GM13976 (cell line): ENCODE results near the gene KIAA1614.
"Not testable (repeated sequence)": the region's sequence is repeated elsewhere in the genome, so short reads cannot be mapped to it uniquely, and the experiment has no call there.

ENCODE experiments used
- DNase-seq: peaks from one replicate; pipeline ENCODE4 v3.0.0; 2012; ENCODE audit warnings: low spot score
- in situ Hi-C: fragments of 300-500 bp; cut with MboI; formaldehyde crosslinking; loops from one replicate; pipeline ENCODE4 v1.12.0; 2022; ENCODE audit warnings: low sequenced_read_pairs, mixed read lengths, inconsistent platforms; ENCODE audit not compliant: unreplicated experiment
- TF ChIP-seq, protein P1 (sequence below): IDR thresholded peaks from 2 replicates; pipeline ENCODE4 v1.5.1; 2012; ENCODE audit warnings: borderline replicate concordance, mild to moderate bottlenecking; ENCODE audit not compliant: insufficient read depth; ENCODE audit errors: extremely low read depth, missing control alignments, control extremely low read depth

KIAA1614 gene

DNA sequence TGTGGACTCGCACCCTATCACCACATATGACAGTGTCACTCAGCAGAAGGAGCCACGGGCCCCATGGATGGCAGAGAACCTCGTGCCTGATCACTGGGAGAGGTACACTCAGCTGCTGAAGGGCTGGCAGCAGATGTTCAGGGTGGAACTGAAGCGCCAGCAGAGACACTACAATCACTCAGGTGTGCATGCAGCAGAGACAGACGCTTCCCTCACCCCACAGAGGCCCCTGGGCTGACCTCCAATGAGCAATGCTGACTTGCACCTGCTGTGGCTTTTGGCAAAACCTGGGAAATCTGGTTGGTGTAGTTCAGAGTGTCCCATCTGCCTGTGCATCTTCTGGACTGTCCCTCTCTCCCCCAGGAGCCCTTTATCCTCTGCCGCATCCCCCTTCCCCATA lies 51.9 kb downstream of the KIAA1614 start:
- no peak for DNase-seq
- in situ Hi-C loops: no loop called here

DNA sequence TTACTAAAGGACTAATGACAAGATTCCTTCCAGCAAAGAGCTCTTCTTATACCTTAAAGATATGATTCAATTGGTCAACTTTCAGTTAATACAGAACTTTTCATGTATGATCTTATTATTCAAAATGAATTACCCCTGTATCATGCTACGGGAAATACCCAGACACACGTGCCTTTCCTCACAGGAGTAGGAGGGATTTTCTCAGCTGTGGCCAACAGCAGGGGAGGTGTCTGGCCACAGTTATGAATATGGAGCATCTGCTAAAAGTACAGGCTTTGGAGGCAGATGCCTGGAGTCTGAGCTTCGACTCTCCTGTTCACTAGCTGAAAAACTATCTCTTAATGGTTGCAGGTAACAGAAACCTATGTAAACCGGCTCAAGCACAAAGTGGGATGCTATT lies 53.6 kb downstream of the KIAA1614 start:
- TF ChIP-seq, protein P1, sequence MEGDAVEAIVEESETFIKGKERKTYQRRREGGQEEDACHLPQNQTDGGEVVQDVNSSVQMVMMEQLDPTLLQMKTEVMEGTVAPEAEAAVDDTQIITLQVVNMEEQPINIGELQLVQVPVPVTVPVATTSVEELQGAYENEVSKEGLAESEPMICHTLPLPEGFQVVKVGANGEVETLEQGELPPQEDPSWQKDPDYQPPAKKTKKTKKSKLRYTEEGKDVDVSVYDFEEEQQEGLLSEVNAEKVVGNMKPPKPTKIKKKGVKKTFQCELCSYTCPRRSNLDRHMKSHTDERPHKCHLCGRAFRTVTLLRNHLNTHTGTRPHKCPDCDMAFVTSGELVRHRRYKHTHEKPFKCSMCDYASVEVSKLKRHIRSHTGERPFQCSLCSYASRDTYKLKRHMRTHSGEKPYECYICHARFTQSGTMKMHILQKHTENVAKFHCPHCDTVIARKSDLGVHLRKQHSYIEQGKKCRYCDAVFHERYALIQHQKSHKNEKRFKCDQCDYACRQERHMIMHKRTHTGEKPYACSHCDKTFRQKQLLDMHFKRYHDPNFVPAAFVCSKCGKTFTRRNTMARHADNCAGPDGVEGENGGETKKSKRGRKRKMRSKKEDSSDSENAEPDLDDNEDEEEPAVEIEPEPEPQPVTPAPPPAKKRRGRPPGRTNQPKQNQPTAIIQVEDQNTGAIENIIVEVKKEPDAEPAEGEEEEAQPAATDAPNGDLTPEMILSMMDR: no peak
- in situ Hi-C loops: no loop called here
- DNase-seq: no peak

More for the DNA sequence above, 51.9 kb downstream of the KIAA1614 start:
- TF ChIP-seq, protein P1: no peak

- TF ChIP-seq, protein P1: no peak
- DNase-seq: no peak
- in situ Hi-C loops: no loop called here
These were observed 54.2 kb downstream of the KIAA1614 start for GRCh38 chr1:180966744-180967536.

GRCh38 chr1:180967558-180967957 lies 54.9 kb downstream of the KIAA1614 start:
- in situ Hi-C loops: no loop called here
- TF ChIP-seq, protein P1: no peak
- DNase-seq: no peak

DNA sequence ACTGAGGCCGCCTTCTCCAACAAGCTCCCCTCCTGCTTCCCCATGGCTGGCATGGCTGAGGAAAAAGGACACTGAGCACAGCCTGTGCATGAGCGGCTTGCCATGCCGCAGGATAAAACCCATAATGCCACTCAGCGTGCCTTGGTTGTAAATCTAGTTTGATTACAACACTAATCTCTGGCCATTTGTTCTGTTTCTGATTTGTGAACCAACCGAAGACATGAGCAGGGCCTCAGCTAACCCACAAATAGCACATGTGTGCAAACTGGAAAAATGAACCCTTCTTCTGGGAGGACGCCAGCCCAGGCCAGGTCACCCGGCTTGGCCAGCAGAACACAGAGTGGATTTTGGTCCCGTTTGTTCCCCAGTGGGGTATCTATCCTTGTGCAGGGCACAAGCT lies 56.1 kb downstream of the KIAA1614 start:
- in situ Hi-C loops, DNase-seq: not testable (repeated sequence)

- DNase-seq: no peak
- in situ Hi-C loops: no loop called here
- TF ChIP-seq, protein P1: no peak
These were observed 56.7 kb downstream of the KIAA1614 start for GRCh38 chr1:180969434-180969833.

DNA sequence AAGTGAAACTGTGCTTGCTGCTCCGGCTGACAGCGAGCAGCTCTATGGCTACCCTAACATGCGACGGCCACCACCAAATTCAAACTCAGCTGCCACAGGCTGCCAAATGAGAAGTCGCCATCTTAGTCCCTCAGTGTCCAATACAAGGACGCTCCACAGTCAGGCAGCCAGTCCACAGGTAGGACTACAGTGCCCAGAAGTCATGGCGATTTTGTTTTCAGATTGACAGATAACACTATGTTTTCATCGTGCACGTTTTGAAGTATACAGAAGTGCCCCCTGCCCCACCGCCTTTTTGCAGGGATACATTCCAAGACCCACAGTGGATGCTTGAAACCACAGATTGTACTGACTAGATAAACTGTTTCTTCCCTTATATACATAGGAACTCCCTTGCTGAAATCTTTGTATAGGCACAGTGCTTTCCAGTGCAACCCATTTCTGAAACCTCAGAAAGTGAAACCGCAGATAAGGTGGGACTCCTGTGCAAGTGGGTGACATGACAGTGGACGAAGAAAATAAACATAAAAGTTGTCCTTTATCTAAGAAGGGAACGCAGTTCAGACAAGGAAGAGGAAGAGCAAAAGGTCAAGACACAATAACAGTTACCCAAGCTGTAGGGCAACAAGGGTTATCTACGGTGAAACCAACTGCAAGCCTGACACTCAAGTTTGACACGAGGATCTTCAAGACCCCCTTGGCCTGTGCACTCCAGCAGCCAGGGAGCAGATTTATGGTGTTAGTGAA lies 57.8 kb downstream of the KIAA1614 start:
- in situ Hi-C loops: no loop called here
- TF ChIP-seq, protein P1: no peak
- no peak for DNase-seq
